Liver (tissue), 3 donors: ENCODE data around the gene BCL7C.

Experiments
- ATF3 ChIP-seq: IDR thresholded peaks from 2 replicates; pipeline ENCODE4 v1.6.1; 2016; ENCODE audit warnings: antibody characterized with exemption
- CTCF ChIP-seq: fragments of 150-350 bp; IDR thresholded peaks from 2 replicates; pipeline ENCODE4 v1.5.1; 2017; ENCODE audit warnings: improper control_type of control experiment, low read depth, low read length; ENCODE audit not compliant: missing input control
- JUND ChIP-seq, 2 donors: IDR thresholded peaks; 2 replicates each; pipeline ENCODE4 v1.6.1; 2016; ENCODE audit warnings: antibody characterized with exemption in 2 of 2
- MAX ChIP-seq: IDR thresholded peaks from 2 replicates; pipeline ENCODE4 v1.6.1; 2016; ENCODE audit warnings: antibody characterized with exemption
- REST ChIP-seq: IDR thresholded peaks from 2 replicates; pipeline ENCODE4 v1.6.1; 2016; ENCODE audit warnings: antibody characterized with exemption, mild to moderate bottlenecking
- TAF1 ChIP-seq: conservative IDR thresholded peaks from 2 replicates; pipeline ENCODE4 v1.6.1; 2016; ENCODE audit warnings: antibody characterized with exemption, mild to moderate bottlenecking
- YY1 ChIP-seq: IDR thresholded peaks from 2 replicates; pipeline ENCODE4 v1.6.1; 2016; ENCODE audit warnings: antibody characterized with exemption, mild to moderate bottlenecking
- donor health status: healthy.
- donor health status: healthy.

GRCh38 chr16:30867747-30868146, 26.1 kb downstream of the BCL7C start:
- no peak for TF ChIP-seq CTCF
- no peak for TF ChIP-seq MAX
- TF ChIP-seq REST = no peak
- no peak for TF ChIP-seq JUND (IDR thresholded peaks at IDR 0.05)
- TF ChIP-seq ATF3 = no peak
- TF ChIP-seq YY1 = no peak
- TF ChIP-seq TAF1 = no peak
